Measurements from ENCODE around the gene AGAP1. TPM values are rescaled to one million over a fixed set of nuclear protein-coding genes. Genes with fewer than 3 reads are reported as not detected.

The AGAP1 gene
- total RNA-seq, 1 donor from 2014 or later, result 18.3 TPM

GRCh38 chr2:235958931-235959410 is 465.1 kb downstream of the AGAP1 start:
- H3K27ac ChIP-seq (ENCODE audit: low read depth, low read length), result no peak overlapping the region
- H3K36me3 ChIP-seq (ENCODE audit: control insufficient read depth in 3 of 3, insufficient read depth in 3 of 3, low read length in 3 of 3), result peaks cover 0 to 2% (median 2%) of the 10 kb centered on the region in 3 donors
- no peaks in the 10 kb centered on the region for H3K4me1 ChIP-seq (ENCODE audit: control insufficient read depth in 3 of 3, insufficient read depth in 3 of 3, low read length in 3 of 3)
- no peaks in the 10 kb centered on the region for H3K27me3 ChIP-seq (ENCODE audit: control insufficient read depth in 3 of 3, insufficient read depth in 3 of 3, low read length in 3 of 3)
- no peak overlapping the region for H3K9ac ChIP-seq (ENCODE audit: low read depth in 1 of 3, low read length in 3 of 3)
- no peak overlapping the region for H3K4me3 ChIP-seq (ENCODE audit: low read length in 3 of 3)
- no peaks in the 10 kb centered on the region for H3K9me3 ChIP-seq (ENCODE audit: control insufficient read depth in 3 of 3, low read length in 3 of 3)

GRCh38 chr2:235960011-235960715 is 466.3 kb downstream of the AGAP1 start:
- Histone ChIP-seq H3K27ac (ENCODE audit: low read depth, low read length) (no peak overlapping the region), H3K9ac (ENCODE audit: low read depth in 1 of 3, low read length in 3 of 3) (no peak overlapping the region), H3K9me3 (ENCODE audit: control insufficient read depth in 3 of 3, low read length in 3 of 3) (no peaks in the 10 kb centered on the region), H3K36me3 (ENCODE audit: control insufficient read depth in 3 of 3, insufficient read depth in 3 of 3, low read length in 3 of 3) (peaks cover 0 to 2% (median 2%) of the 10 kb centered on the region in 3 donors), H3K4me3 (ENCODE audit: low read length in 3 of 3) (no peak overlapping the region), H3K4me1 (ENCODE audit: control insufficient read depth in 3 of 3, insufficient read depth in 3 of 3, low read length in 3 of 3) (no peaks in the 10 kb centered on the region), H3K27me3 (ENCODE audit: control insufficient read depth in 3 of 3, insufficient read depth in 3 of 3, low read length in 3 of 3) (no peaks in the 10 kb centered on the region)

- Histone ChIP-seq H3K27ac (ENCODE audit: low read depth, low read length) (no peak overlapping the region), H3K27me3 (ENCODE audit: control insufficient read depth in 3 of 3, insufficient read depth in 3 of 3, low read length in 3 of 3) (no peaks in the 10 kb centered on the region), H3K9ac (ENCODE audit: low read depth in 1 of 3, low read length in 3 of 3) (no peak overlapping the region), H3K4me3 (ENCODE audit: low read length in 3 of 3) (no peak overlapping the region), H3K9me3 (ENCODE audit: control insufficient read depth in 3 of 3, low read length in 3 of 3) (no peaks in the 10 kb centered on the region), H3K4me1 (ENCODE audit: control insufficient read depth in 3 of 3, insufficient read depth in 3 of 3, low read length in 3 of 3) (no peaks in the 10 kb centered on the region), H3K36me3 (ENCODE audit: control insufficient read depth in 3 of 3, insufficient read depth in 3 of 3, low read length in 3 of 3) (peaks cover 0 to 2% (median 2%) of the 10 kb centered on the region in 3 donors)
Measured at GRCh38 chr2:235960716-235961640, 467.1 kb downstream of the AGAP1 start.

GRCh38 chr2:235961711-235962110 is 467.9 kb downstream of the AGAP1 start:
- Histone ChIP-seq H3K9me3 (ENCODE audit: control insufficient read depth in 3 of 3, low read length in 3 of 3) (no peaks in the 10 kb centered on the region), H3K27ac (ENCODE audit: low read depth, low read length) (no peak overlapping the region), H3K4me3 (ENCODE audit: low read length in 3 of 3) (no peak overlapping the region), H3K27me3 (ENCODE audit: control insufficient read depth in 3 of 3, insufficient read depth in 3 of 3, low read length in 3 of 3) (no peaks in the 10 kb centered on the region), H3K4me1 (ENCODE audit: control insufficient read depth in 3 of 3, insufficient read depth in 3 of 3, low read length in 3 of 3) (no peaks in the 10 kb centered on the region), H3K36me3 (ENCODE audit: control insufficient read depth in 3 of 3, insufficient read depth in 3 of 3, low read length in 3 of 3) (peaks cover 2% of the 10 kb centered on the region in 3 donors), H3K9ac (ENCODE audit: low read depth in 1 of 3, low read length in 3 of 3) (no peak overlapping the region)

GRCh38 chr2:235963853-235964577 is 470.2 kb downstream of the AGAP1 start:
- H3K4me1 ChIP-seq (ENCODE audit: control insufficient read depth in 3 of 3, insufficient read depth in 3 of 3, low read length in 3 of 3), result peaks cover 0 to 2% (median 0%) of the 10 kb centered on the region in 3 donors
- no peak overlapping the region for H3K27ac ChIP-seq (ENCODE audit: low read depth, low read length)
- no peaks in the 10 kb centered on the region for H3K9me3 ChIP-seq (ENCODE audit: control insufficient read depth in 3 of 3, low read length in 3 of 3)
- no peak overlapping the region for H3K9ac ChIP-seq (ENCODE audit: low read depth in 1 of 3, low read length in 3 of 3)
- no peak overlapping the region for H3K4me3 ChIP-seq (ENCODE audit: low read length in 3 of 3)
- H3K36me3 ChIP-seq (ENCODE audit: control insufficient read depth in 3 of 3, insufficient read depth in 3 of 3, low read length in 3 of 3), result peaks cover 2% of the 10 kb centered on the region in 3 donors
- no peaks in the 10 kb centered on the region for H3K27me3 ChIP-seq (ENCODE audit: control insufficient read depth in 3 of 3, insufficient read depth in 3 of 3, low read length in 3 of 3)

- no peaks in the 10 kb centered on the region for H3K9me3 ChIP-seq (ENCODE audit: control insufficient read depth in 3 of 3, low read length in 3 of 3)
- H3K36me3 ChIP-seq (ENCODE audit: control insufficient read depth in 3 of 3, insufficient read depth in 3 of 3, low read length in 3 of 3), result peaks cover 2 to 4% (median 2%) of the 10 kb centered on the region in 3 donors
- H3K4me1 ChIP-seq (ENCODE audit: control insufficient read depth in 3 of 3, insufficient read depth in 3 of 3, low read length in 3 of 3), result peaks cover 0 to 2% (median 0%) of the 10 kb centered on the region in 3 donors
- no peaks in the 10 kb centered on the region for H3K27me3 ChIP-seq (ENCODE audit: control insufficient read depth in 3 of 3, insufficient read depth in 3 of 3, low read length in 3 of 3)
- H3K27ac ChIP-seq (ENCODE audit: low read depth, low read length), result no peak overlapping the region
- H3K9ac ChIP-seq (ENCODE audit: low read depth in 1 of 3, low read length in 3 of 3), result no peak overlapping the region
- no peak overlapping the region for H3K4me3 ChIP-seq (ENCODE audit: low read length in 3 of 3)
Measured at GRCh38 chr2:235964787-235965390, 471.0 kb downstream of the AGAP1 start.

- no peak overlapping the region for H3K4me3 ChIP-seq (ENCODE audit: low read length in 3 of 3)
- no peak overlapping the region for H3K9ac ChIP-seq (ENCODE audit: low read depth in 1 of 3, low read length in 3 of 3)
- no peaks in the 10 kb centered on the region for H3K9me3 ChIP-seq (ENCODE audit: control insufficient read depth in 3 of 3, low read length in 3 of 3)
- peaks cover 0 to 7% (median 4%) of the 10 kb centered on the region in 3 donors for H3K36me3 ChIP-seq (ENCODE audit: control insufficient read depth in 3 of 3, insufficient read depth in 3 of 3, low read length in 3 of 3)
- peaks cover 0 to 2% (median 0%) of the 10 kb centered on the region in 3 donors for H3K4me1 ChIP-seq (ENCODE audit: control insufficient read depth in 3 of 3, insufficient read depth in 3 of 3, low read length in 3 of 3)
- H3K27me3 ChIP-seq (ENCODE audit: control insufficient read depth in 3 of 3, insufficient read depth in 3 of 3, low read length in 3 of 3), result no peaks in the 10 kb centered on the region
- no peak overlapping the region for H3K27ac ChIP-seq (ENCODE audit: low read depth, low read length)
Measured at GRCh38 chr2:235966396-235966795, 472.6 kb downstream of the AGAP1 start.

- peaks cover 0 to 7% (median 4%) of the 10 kb centered on the region in 3 donors for H3K36me3 ChIP-seq (ENCODE audit: control insufficient read depth in 3 of 3, insufficient read depth in 3 of 3, low read length in 3 of 3)
- H3K27ac ChIP-seq (ENCODE audit: low read depth, low read length), result no peak overlapping the region
- H3K27me3 ChIP-seq (ENCODE audit: control insufficient read depth in 3 of 3, insufficient read depth in 3 of 3, low read length in 3 of 3), result no peaks in the 10 kb centered on the region
- no peaks in the 10 kb centered on the region for H3K9me3 ChIP-seq (ENCODE audit: control insufficient read depth in 3 of 3, low read length in 3 of 3)
- no peak overlapping the region for H3K4me3 ChIP-seq (ENCODE audit: low read length in 3 of 3)
- H3K4me1 ChIP-seq (ENCODE audit: control insufficient read depth in 3 of 3, insufficient read depth in 3 of 3, low read length in 3 of 3), result peaks cover 0 to 2% (median 0%) of the 10 kb centered on the region in 3 donors
- no peak overlapping the region for H3K9ac ChIP-seq (ENCODE audit: low read depth in 1 of 3, low read length in 3 of 3)
Measured at GRCh38 chr2:235966932-235967757, 473.3 kb downstream of the AGAP1 start.

- no peak overlapping the region for H3K27ac ChIP-seq (ENCODE audit: low read depth, low read length)
- no peak overlapping the region for H3K4me3 ChIP-seq (ENCODE audit: low read length in 3 of 3)
- H3K9ac ChIP-seq (ENCODE audit: low read depth in 1 of 3, low read length in 3 of 3), result no peak overlapping the region
- peaks cover 0 to 2% (median 0%) of the 10 kb centered on the region in 3 donors for H3K4me1 ChIP-seq (ENCODE audit: control insufficient read depth in 3 of 3, insufficient read depth in 3 of 3, low read length in 3 of 3)
- no peaks in the 10 kb centered on the region for H3K27me3 ChIP-seq (ENCODE audit: control insufficient read depth in 3 of 3, insufficient read depth in 3 of 3, low read length in 3 of 3)
- peaks cover 0 to 7% (median 4%) of the 10 kb centered on the region in 3 donors for H3K36me3 ChIP-seq (ENCODE audit: control insufficient read depth in 3 of 3, insufficient read depth in 3 of 3, low read length in 3 of 3)
- H3K9me3 ChIP-seq (ENCODE audit: control insufficient read depth in 3 of 3, low read length in 3 of 3), result no peaks in the 10 kb centered on the region
Measured at GRCh38 chr2:235968155-235968554, 474.3 kb downstream of the AGAP1 start.

All from skeletal muscle tissue (tissue), 4 donors.